K562 (cell line): Measurements from ENCODE around the gene ILK. TPM values are rescaled to one million over a fixed set of nuclear protein-coding genes. Genes with fewer than 3 reads are reported as not detected.

Source experiments
- BMI1 ChIP-seq: fragments of 150-350 bp; IDR thresholded peaks from 2 replicates; pipeline ENCODE4 v1.6.1; 2014; ENCODE audit warnings: low read length
- CEBPG ChIP-seq, 3 experiments: fragments of 200-800 bp in 1 of 3; sonication (Bioruptor generic) in 1 of 3; sonication (generic) in 1 of 3; formaldehyde crosslinking in 1 of 3; IDR thresholded peaks in 2 of 3; conservative IDR thresholded peaks in 1 of 3; 2 replicates each; pipeline versions ENCODE4 v1.6.1 to v1.8.0; 2016 to 2022; ENCODE audit warnings: missing compliant biosample characterization in 2 of 3, missing genetic modification characterization in 2 of 3, mild to moderate bottlenecking in 1 of 3, missing genetic modification reagents in 1 of 3
- ESRRA ChIP-seq: fragments of 450-650 bp; IDR thresholded peaks from 2 replicates; pipeline ENCODE4 v1.6.1; 2014; ENCODE audit warnings: low read depth, mild to moderate bottlenecking, moderate library complexity, borderline replicate concordance
- GTF2A2 ChIP-seq: IDR thresholded peaks from 2 replicates; pipeline ENCODE4 v1.6.1; 2016; ENCODE audit warnings: mild to moderate bottlenecking, missing genetic modification characterization, missing compliant biosample characterization
- HNRNPUL1 ChIP-seq: fragments of 200-400 bp; formaldehyde crosslinking; IDR thresholded peaks from 2 replicates; pipeline ENCODE4 v1.6.1; 2017; ENCODE audit warnings: low read length
- LARP7 ChIP-seq: fragments of 450-650 bp; IDR thresholded peaks from 2 replicates; pipeline ENCODE4 v1.6.1; 2016
- MTA3 ChIP-seq: fragments of 450-650 bp; formaldehyde crosslinking; IDR thresholded peaks from 2 replicates; pipeline ENCODE4 v1.6.1; 2017; ENCODE audit warnings: mild to moderate bottlenecking, borderline replicate concordance
- NR1H2 ChIP-seq: sonication (generic); formaldehyde crosslinking; IDR thresholded peaks from 2 replicates; pipeline ENCODE4 v1.4.0; 2020; ENCODE audit warnings: mild to moderate bottlenecking, missing genetic modification reagents
- NUFIP1 ChIP-seq: fragments of 450-650 bp; IDR thresholded peaks from 2 replicates; pipeline ENCODE4 v1.6.1; 2018; ENCODE audit not compliant: partially characterized antibody
- POLR2AphosphoS5 ChIP-seq: IDR thresholded peaks from 2 replicates; pipeline ENCODE4 v1.6.1; 2011; ENCODE audit warnings: mild to moderate bottlenecking, low read depth, low read length, moderate library complexity; ENCODE audit not compliant: control insufficient read depth, insufficient read depth
- PTTG1 ChIP-seq: fragments of 450-650 bp; IDR thresholded peaks from 2 replicates; pipeline ENCODE4 v1.6.1; 2016; ENCODE audit warnings: low read depth, mild to moderate bottlenecking, missing genetic modification characterization, missing compliant biosample characterization
- RBM17 ChIP-seq: fragments of 200-400 bp; formaldehyde crosslinking; IDR thresholded peaks from 2 replicates; pipeline ENCODE4 v1.6.1; 2017; ENCODE audit warnings: low read depth, mild to moderate bottlenecking, low read length, borderline replicate concordance
- SETDB1 ChIP-seq: IDR thresholded peaks from one replicate; pipeline ENCODE4 v1.6.1; 2012; ENCODE audit warnings: low read length, control low read depth, inconsistent platforms
- TRIM24 ChIP-seq, 2 experiments: fragments of 450-650 bp; IDR thresholded peaks; 2 replicates each; pipeline ENCODE4 v1.6.1; 2016
- XRCC4 ChIP-seq: IDR thresholded peaks from one replicate; pipeline ENCODE4 v1.6.1; 2011; ENCODE audit not compliant: insufficient read depth, insufficient read length; ENCODE audit errors: extremely low read depth
- ZC3H11A ChIP-seq: IDR thresholded peaks from 2 replicates; pipeline ENCODE4 v1.6.1; 2012; ENCODE audit warnings: low read depth, low read length, improper control_type of control experiment
- ZC3H8 ChIP-seq: fragments of 450-650 bp; IDR thresholded peaks from 2 replicates; pipeline ENCODE4 v1.6.1; 2017
- ZFP36 ChIP-seq: fragments of 150-350 bp; IDR thresholded peaks from 2 replicates; pipeline ENCODE4 v1.6.1; 2018; ENCODE audit warnings: low read length, low read depth; ENCODE audit not compliant: partially characterized antibody
- ZKSCAN3 ChIP-seq: fragments of 250-450 bp; sonication (Bioruptor Pico); IDR thresholded peaks from 2 replicates; pipeline ENCODE4 v1.4.0; 2020
- ZNF146 ChIP-seq: IDR thresholded peaks from one replicate; pipeline ENCODE4 v1.6.1; 2018; ENCODE audit warnings: missing compliant biosample characterization; ENCODE audit not compliant: unreplicated experiment
- ZNF184 ChIP-seq: sonication (generic); formaldehyde crosslinking; IDR thresholded peaks from 2 replicates; pipeline ENCODE4 v1.5.0; 2020; ENCODE audit warnings: missing genetic modification reagents
- ZNF347 ChIP-seq: fragments of 450-650 bp; formaldehyde crosslinking; IDR thresholded peaks from 2 replicates; pipeline ENCODE4 v1.4.0; 2020; ENCODE audit warnings: low read depth, mild to moderate bottlenecking, moderate library complexity
- polyA plus RNA-seq, 8 experiments: library from polyadenylated mRNA; depleted of rRNA in 4 of 8; stranded (reverse) in 5 of 8; unstranded in 3 of 8; fragments of >200 nt; fragmentation: Nextera tagmentation in 2 of 8; fragmentation: Illumina TruSeq in 1 of 8; extraction: Ambion mirVana in 2 of 8; extraction: Trizol in 1 of 8; gene quantifications; 2 replicates each; pipeline versions ENCODE4 v1.2.1 to v1.2.3, GENCODE V29; 2011 to 2014; ENCODE audit warnings: inconsistent platforms in 1 of 8, missing spikeins in 1 of 8
- total RNA-seq, 7 experiments: library from RNA; depleted of rRNA in 6 of 7; stranded (reverse); fragments of >200 nt in 6 of 7; fragmentation: Illumina TruSeq in 2 of 7; extraction: Trizol in 2 of 7; gene quantifications; 2 replicates each; pipeline versions ENCODE4 v1.2.1 to v1.2.3, GENCODE V29; 2011 to 2021; ENCODE audit warnings: low replicate concordance in 1 of 7
- TF ChIP-seq, protein P1 (sequence below): sonication (generic); formaldehyde crosslinking; IDR thresholded peaks from 2 replicates; pipeline ENCODE4 v1.8.1; 2023; ENCODE audit warnings: missing genetic modification reagents, mild to moderate bottlenecking, borderline replicate concordance
- TF ChIP-seq, protein P2 (sequence below), 2 experiments: IDR thresholded peaks; 2 replicates each; pipeline ENCODE4 v1.6.1; 2011; ENCODE audit warnings: borderline replicate concordance in 1 of 2, control low read depth in 1 of 2, low read depth in 1 of 2, low read length in 1 of 2, mild to moderate bottlenecking in 1 of 2, mixed read lengths in 1 of 2, moderate library complexity in 1 of 2; ENCODE audit not compliant: insufficient read depth in 1 of 2, insufficient read length in 1 of 2, poor library complexity in 1 of 2, severe bottlenecking in 1 of 2; ENCODE audit errors: extremely low read depth in 1 of 2

The ILK gene
- total and polyA plus RNA-seq, 9 of the 15 experiments (the other 6 are each of a cell fraction or from before 2014, with no cell fraction given): 43.3 to 95.9 (median 58.9) TPM

DNA sequence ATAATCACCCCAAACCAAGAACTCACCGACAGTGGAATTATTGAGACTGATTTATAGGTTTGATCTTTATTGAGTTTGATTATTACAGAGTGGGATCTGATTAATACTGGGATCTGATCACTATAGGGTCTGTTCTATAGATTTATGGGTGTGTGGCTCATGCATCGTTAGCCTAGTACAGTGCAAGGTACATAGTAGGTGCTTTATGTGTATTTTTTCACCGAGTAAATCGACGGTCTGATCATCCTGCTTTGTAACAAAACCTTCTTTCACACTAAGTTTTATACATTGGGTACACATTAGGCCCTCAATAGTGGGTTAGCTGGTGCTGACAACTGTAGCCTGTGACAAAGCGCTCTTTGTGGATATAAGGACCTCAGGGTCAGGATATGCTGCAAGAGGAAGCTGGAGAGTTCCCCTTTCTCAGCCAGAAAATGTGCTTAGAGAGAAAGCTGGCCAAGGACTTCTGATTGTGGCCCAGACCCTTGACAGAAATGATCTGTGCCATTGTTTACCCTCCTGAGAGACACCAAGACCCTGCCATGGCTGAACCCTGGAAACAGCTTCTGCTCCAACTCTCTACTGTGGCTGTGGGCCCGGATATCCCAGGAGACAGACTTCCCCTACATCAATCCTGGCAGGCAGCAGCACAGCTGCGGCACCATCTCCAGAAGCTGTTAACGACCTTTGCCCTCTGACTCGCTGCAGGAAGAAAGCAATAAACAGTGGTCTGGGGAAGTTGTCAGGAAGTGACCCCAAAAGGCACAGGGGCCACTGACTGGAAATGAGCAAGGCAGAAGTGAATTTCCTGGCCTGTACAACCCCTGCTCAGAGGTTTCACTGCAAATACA lies 31.7 kb downstream of the ILK start (continued):
- no peak for TF ChIP-seq NR1H2 (CRISPR knock-in tag)
- TF ChIP-seq ESRRA: no peak
- TF ChIP-seq PTTG1: no peak
- no peak for TF ChIP-seq MTA3
- TF ChIP-seq ZFP36: no peak
- no peak for TF ChIP-seq ZKSCAN3 (CRISPR knock-in tag)
- no peak for TF ChIP-seq XRCC4
- no peak for TF ChIP-seq ZC3H11A
- TF ChIP-seq TRIM24 (IDR thresholded peaks at IDR 0.05): no peak
- no peak for TF ChIP-seq GTF2A2 (tag)
- no peak for TF ChIP-seq RBM17
- TF ChIP-seq ZNF184: no peak
- TF ChIP-seq HNRNPUL1: no peak
- TF ChIP-seq ZNF347 (CRISPR knock-in tag): no peak
- TF ChIP-seq, protein P1, sequence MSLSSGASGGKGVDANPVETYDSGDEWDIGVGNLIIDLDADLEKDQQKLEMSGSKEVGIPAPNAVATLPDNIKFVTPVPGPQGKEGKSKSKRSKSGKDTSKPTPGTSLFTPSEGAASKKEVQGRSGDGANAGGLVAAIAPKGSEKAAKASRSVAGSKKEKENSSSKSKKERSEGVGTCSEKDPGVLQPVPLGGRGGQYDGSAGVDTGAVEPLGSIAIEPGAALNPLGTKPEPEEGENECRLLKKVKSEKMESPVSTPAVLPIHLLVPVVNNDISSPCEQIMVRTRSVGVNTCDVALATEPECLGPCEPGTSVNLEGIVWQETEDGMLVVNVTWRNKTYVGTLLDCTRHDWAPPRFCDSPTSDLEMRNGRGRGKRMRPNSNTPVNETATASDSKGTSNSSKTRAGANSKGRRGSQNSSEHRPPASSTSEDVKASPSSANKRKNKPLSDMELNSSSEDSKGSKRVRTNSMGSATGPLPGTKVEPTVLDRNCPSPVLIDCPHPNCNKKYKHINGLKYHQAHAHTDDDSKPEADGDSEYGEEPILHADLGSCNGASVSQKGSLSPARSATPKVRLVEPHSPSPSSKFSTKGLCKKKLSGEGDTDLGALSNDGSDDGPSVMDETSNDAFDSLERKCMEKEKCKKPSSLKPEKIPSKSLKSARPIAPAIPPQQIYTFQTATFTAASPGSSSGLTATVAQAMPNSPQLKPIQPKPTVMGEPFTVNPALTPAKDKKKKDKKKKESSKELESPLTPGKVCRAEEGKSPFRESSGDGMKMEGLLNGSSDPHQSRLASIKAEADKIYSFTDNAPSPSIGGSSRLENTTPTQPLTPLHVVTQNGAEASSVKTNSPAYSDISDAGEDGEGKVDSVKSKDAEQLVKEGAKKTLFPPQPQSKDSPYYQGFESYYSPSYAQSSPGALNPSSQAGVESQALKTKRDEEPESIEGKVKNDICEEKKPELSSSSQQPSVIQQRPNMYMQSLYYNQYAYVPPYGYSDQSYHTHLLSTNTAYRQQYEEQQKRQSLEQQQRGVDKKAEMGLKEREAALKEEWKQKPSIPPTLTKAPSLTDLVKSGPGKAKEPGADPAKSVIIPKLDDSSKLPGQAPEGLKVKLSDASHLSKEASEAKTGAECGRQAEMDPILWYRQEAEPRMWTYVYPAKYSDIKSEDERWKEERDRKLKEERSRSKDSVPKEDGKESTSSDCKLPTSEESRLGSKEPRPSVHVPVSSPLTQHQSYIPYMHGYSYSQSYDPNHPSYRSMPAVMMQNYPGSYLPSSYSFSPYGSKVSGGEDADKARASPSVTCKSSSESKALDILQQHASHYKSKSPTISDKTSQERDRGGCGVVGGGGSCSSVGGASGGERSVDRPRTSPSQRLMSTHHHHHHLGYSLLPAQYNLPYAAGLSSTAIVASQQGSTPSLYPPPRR (CRISPR knock-in tag): no peak
- no peak for TF ChIP-seq ZNF146
- TF ChIP-seq ZC3H8: no peak
- TF ChIP-seq CEBPG (CRISPR knock-in tag; IDR thresholded peaks at IDR 0.05): no peak
- no peak for TF ChIP-seq CEBPG (tag; conservative IDR thresholded peaks at IDR 0.05 in 1 of 2, IDR thresholded peaks at IDR 0.05 in 1 of 2)
- TF ChIP-seq BMI1: no peak
- TF ChIP-seq NUFIP1: no peak
- TF ChIP-seq LARP7: no peak
- TF ChIP-seq, protein P2, sequence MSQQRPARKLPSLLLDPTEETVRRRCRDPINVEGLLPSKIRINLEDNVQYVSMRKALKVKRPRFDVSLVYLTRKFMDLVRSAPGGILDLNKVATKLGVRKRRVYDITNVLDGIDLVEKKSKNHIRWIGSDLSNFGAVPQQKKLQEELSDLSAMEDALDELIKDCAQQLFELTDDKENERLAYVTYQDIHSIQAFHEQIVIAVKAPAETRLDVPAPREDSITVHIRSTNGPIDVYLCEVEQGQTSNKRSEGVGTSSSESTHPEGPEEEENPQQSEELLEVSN (IDR thresholded peaks at IDR 0.05; ENCODE audit: borderline replicate concordance in 1 of 2, extremely low read depth in 1 of 2, insufficient read depth in 1 of 2, insufficient read length in 1 of 2, low read depth in 1 of 2, low read length in 1 of 2, poor library complexity in 1 of 2, severe bottlenecking in 1 of 2): peak in 1 of 2 experiments; percentile 8
- no peak for TF ChIP-seq SETDB1
- TF ChIP-seq POLR2AphosphoS5: no peak
